ENCODE measurements around the gene PLD4.

Gene PLD4

DNA sequence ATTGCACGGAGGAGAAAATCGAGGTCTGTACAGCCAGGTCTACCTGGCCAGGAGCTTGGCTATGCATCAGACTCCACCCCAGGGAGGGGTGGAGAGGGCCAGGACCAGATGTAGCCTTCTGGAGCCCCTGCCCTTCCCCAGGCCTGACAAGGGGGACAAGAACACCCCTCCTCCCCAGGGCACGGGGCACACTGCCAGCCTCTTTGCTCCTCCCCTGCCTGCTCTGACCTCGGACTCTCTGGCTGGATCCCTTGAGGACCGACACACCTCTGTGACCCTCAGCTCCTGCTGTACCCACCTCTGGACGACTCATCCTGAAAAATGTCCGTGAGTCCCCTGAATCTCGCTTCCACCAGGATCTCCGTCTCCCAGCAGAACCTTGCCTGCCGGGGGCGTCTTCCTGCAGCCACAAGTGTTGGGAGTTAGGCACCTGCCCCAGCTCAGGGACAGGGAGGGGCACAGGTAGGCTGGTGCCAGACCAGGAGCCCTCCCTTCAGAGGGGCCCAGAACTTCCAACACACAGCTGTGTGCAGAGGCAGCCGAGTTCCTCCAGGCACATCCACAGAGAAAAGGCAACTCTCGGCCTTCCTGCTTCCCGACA, 31.7 kb downstream of the PLD4 start:
- DNase-seq (ENCODE audit: low read depth in 2 of 2), result no peak

GRCh38 chr14:104957146-104958113, 32.8 kb downstream of the PLD4 start:
- no peak for DNase-seq (ENCODE audit: low read depth in 2 of 2)

DNA sequence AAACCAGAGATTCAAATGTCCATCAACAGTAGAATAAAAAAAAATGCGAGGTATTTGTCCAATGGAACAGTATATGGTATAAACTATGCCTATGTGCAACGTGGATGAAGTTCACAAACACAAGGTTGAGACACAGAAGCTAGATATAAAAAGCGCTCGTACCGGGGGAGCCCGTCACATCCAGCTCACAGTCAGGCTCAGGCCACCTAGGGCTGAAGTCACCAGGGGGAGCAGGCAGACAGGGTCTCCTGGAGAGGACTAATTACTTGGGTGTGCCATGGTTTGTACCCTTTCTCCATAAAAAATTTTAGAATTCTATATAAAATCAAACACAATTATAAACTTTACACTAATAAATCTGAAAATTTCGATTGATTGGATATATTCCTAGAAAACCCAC, 39.9 kb downstream of the PLD4 start:
- DNase-seq (ENCODE audit: low read depth in 2 of 2), result no peak

GRCh38 chr14:104965561-104966231, 41.0 kb downstream of the PLD4 start:
- no peak for DNase-seq (ENCODE audit: low read depth in 2 of 2)

- no peak for DNase-seq (ENCODE audit: low read depth in 2 of 2)
Observed at GRCh38 chr14:104966261-104966865, 41.7 kb downstream of the PLD4 start.

DNA sequence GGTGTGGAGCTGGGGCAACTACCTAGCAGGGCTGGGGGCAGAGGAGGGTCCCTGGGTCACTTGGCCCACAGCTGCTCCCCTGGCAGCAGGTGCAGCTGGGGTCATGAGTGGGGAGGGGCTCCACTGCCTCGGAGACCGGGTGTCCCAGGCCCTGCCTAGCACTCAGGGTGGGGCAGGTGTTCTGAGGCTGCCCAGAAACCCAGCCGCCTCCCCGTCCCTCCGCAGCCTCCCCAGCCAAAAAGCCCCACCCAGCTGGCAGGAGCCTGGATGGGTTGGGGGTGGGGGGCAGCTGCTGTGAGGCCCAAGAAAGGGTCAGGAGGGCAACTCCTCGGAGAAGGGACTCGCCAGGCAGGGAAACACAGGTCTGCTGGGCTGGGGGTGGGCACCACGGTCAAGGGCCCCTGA, 42.3 kb downstream of the PLD4 start:
- no peak for DNase-seq (ENCODE audit: low read depth in 2 of 2)

GRCh38 chr14:104967386-104968152, 42.9 kb downstream of the PLD4 start:
- no peak for DNase-seq (ENCODE audit: low read depth in 2 of 2)

GRCh38 chr14:104968153-104968527, 43.5 kb downstream of the PLD4 start:
- DNase-seq (ENCODE audit: low read depth in 2 of 2), result no peak

DNA sequence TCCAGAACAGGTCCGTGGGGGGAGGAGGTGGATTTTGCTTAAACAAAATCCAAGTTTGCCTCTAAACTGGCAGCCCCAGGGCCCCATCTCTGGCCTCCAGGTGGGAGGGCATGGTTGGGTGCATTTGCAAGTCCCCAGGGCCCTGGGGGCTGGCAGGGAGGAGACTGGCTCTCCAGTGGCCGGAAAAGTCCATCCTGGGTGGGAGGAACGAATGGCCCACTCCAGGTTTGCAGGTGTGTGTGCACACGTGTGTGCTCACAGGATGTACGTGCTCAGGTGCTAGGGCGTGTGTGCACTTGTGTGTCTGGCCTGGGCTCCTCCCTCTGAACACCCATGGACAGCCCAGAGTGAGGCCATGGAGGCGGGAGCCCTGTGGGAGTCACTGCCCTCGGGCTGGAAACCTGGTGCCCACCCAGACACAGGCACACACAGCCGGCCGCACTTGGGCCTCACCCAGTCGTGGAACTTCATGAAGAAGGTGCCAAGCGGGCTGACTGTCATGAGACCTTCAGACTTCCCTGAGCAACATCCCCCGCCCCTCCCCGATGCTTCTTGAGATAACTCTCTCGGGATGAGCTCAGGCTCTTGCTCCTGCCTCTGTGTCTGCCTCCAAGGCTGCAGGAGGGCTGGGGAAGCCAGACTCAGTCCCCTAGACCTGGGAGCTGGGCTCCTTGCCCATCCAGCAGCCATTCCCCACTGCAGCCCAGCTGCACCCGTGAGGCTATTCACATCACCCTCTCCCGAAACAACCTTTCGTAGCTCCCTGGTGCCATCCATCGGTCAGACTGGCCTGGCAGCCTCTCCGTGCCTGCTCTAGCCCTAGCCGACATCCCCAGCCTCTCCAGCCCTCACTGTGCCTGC, 44.1 kb downstream of the PLD4 start:
- no peak for DNase-seq (ENCODE audit: low read depth in 2 of 2)

DNA sequence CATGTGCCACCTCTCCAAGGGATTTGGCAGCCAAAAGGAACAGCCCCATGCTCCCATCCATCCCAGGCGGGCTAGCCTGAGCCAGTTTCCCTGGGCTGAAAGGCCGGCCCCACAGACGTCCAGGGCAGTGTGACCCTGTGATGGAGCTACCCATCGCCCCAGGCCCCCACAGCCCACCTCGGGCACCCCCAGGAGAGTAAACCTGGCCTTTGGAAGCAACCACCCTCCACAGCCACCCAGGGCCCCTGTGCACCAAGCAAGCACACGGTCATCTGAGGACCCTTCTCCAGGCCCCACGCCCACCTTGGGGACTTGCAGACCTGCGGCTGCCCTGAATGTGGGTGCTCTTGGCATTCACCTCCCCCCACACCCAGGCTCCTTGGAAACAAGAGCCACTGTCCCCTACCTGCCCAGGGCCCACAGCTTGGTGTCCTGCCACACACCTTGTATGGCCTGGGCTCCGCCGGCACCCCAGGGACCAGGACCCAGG, 45.1 kb downstream of the PLD4 start:
- DNase-seq (ENCODE audit: low read depth in 2 of 2), result no peak

DNA sequence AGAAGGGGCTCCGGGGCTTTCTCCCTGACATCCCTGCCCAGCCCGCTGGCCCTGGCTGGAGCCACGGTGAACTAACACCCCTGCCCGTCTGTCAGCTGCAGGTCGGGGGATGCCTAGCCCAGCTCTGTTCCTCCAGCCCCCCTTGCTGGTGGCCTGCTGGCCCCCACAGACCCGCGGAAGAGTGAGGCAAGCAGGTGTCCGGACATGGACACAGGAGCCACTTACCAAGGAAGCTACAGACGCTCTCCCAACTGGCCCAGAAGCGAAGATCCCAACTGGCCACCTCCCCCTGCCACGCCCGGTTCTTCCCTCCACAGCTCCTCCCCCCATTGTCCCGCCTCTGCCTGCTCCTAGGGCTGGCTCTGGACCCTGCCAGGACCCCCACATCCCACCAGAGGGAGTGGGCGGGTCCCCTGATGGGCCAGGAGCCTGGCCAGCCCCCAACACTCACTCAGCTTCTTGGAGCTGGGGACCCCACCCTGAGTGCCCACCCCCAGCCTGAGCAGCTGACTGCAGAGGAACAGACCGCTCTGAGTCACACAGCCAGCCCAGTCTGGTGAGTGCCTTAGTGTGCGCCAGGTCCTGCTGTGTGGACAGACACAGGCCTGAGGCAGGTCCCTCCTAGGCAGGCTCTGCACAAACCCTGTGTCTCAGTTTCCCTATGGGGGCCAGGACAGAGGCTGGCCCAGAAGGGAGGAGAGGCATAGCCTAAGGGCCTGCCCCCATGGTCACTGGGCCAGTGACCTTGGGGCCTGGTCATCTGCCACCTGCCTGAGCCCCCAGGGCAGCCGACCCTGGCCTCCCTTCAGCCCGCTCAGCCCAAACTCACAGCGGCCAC, 45.8 kb downstream of the PLD4 start:
- no peak for DNase-seq (ENCODE audit: low read depth in 2 of 2)

DNA sequence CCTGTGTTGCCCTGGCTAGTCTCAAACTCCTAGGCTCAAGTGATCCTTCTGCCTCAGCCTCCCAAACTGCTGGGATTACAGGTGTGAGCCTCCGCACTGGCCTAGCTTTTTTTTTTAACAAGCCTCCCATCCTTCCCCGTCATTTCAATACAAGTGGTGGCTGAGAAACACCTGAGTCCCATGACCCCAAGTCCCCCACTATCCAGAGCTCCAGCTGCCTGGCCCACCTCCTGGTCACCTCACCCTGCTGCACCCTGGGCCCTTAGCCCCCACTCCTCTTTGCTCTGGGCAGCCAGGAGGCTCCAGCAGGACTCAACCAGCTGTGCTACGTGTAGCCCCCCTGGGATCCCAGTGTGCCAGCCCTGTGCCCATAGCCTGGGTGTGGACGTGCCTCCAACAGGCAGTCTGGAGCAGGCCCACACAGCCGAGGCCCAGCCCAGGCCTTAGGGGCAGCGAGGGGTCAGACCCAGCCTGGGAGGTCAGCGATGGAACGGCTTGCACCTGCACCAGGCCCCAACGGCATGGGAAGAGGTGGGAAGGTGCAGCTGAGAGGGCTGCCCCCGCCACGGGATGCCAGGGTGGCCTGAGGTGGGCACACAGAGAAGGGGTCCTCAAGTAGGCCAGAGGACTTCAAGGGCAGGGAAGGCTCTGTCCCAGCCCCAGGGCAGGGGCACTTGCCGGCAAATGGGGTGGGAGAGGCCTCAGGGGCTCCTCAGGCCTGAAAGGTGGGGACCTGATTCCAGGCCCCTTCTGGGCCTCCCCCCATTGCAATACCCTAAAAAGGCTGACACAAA, 47.0 kb downstream of the PLD4 start:
- no peak for DNase-seq (ENCODE audit: low read depth in 2 of 2)

- DNase-seq (ENCODE audit: low read depth in 2 of 2), result no peak
Observed at GRCh38 chr14:104972301-104973134, 47.8 kb downstream of the PLD4 start.

DNA sequence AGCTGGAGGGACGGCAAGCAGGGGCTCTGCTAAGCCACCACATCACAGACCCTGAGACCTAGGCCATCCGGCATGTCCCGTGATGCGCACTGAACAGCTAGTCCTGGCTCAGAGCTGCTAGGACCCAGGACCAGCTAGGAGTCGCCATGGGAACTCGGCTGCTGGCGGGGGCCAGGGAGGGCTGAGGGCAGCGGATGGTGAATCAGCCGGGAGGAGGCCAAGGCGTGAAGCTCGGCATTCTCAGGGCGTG, 48.4 kb downstream of the PLD4 start:
- DNase-seq (ENCODE audit: low read depth in 2 of 2), result no peak

DNA sequence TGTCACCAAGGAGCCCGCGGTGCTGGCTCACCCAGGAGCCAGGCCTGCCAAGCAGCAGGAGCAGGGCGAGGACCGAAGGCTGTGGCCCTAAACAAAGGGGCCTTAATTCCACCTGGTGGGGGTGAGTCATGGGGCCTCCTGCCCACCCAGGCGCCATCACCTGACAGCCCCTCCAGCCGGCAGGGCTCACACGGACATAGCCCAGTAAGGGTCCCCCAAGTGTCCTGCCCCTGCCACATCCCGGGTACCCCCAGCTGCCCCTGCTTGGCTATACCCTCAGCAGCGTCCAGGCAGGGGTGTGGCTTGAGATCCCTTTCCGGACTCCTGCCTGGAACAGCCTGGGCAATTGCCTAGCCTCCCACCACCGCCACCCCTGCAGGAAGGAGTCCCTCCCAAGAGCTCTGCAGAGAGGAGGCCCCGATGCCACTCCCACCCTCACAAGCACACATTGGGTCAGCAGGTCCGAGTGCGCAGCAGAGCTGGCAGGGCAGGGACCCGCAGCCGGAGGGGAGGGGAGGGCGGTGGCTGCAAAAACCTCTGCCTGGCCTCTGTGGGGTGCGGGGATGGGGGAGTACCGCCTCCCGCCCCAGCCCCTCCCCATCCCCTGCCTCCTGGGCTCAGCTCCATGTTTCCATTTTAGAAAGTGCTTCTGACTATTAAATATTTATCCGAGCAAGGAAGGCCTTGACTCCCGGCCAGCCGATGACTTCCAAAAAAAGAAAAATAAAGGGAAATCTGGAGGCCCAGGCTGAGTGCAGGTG, 48.9 kb downstream of the PLD4 start:
- DNase-seq (ENCODE audit: low read depth in 2 of 2), result no peak

DNA sequence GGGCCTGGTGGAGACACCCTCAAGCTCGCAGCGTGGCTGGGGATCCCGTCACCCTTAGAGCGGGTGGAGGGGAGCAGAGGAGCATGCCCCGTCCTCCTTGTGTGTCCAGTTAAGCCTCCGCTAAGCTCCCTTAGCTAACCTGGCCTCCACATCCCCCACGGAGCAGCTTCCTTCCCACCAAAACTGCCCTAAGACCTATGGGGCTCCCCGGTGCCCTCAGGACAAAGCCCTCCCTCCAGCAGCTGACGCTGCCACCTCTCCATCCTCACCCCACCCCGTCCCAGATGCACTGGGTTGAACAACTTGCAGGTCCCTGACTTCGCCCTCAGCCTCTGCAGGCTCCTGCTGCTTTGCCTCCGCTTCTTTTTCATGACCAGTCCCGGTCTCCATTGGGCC, 49.5 kb downstream of the PLD4 start:
- no peak for DNase-seq (ENCODE audit: low read depth in 2 of 2)

DNA sequence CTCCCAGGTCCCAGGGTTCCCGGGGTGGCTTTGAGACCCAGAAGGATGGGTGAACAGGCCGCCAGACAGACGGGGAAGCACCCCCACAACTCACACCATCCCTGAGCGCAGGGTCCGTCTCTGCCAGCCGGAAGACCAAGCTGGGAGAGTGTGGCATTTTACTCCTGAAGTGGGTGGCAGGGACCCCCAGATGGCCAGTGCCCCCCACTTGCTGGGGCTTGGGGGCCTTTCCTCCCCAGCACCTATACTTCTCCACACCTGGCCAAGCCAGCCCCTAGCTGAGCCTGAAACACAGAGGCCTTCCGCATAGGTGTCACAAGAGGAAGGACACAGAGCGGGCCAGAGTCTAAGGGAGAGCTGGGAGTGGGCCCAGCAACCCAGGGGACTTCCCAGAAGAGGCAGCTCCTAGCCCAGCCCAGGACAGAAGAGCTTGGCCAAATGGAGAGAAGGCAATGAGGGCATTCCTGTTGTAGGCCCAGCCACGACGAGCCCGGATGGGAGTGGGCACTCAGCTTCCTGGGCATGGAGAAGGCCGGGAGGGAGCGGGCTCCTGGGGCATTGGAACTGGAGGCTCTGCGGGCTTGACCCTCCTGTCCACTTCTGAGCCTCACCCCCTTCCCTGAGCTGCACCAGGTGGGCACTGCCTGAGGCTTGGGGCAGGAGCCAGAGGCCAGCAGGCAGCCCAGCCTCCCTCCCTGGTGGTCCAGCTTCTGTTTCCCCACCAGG, 50.1 kb downstream of the PLD4 start:
- no peak for DNase-seq (ENCODE audit: low read depth in 2 of 2)

Data from stimulated activated CD4-positive, alpha-beta T cell treated with anti-CD3 and anti-CD28 coated beads, Interleukin-12 subunit alpha, Interleukin-12 subunit beta, amount 100 ng/mL, for 24 hours (primary cell).